AG09309 (cell line): ENCODE results near the gene MCOLN2.
A peak's percentile ranks its signal among the peaks of the same experiment; 100 is the strongest.

ENCODE experiments used
- DNase-seq: peaks from one replicate; pipeline ENCODE4 v3.0.0-alpha.2; 2010; ENCODE audit warnings: low read depth
- H3K4me3 ChIP-seq: 2 replicates; pipeline ENCODE4 v1.5.1; 2011; ENCODE audit warnings: mild to moderate bottlenecking, low read depth, low read length, moderate library complexity; ENCODE audit not compliant: control insufficient read depth
- TF ChIP-seq, protein P1 (sequence below): IDR thresholded peaks from 2 replicates; pipeline ENCODE4 v1.5.1; 2011; ENCODE audit warnings: mild to moderate bottlenecking, low read depth, low read length, inconsistent platforms; ENCODE audit not compliant: insufficient read depth, control insufficient read depth; ENCODE audit errors: missing control alignments

Gene MCOLN2

GRCh38 chr1:84939151-84939550, 57.8 kb downstream of the MCOLN2 start:
- TF ChIP-seq, protein P1, sequence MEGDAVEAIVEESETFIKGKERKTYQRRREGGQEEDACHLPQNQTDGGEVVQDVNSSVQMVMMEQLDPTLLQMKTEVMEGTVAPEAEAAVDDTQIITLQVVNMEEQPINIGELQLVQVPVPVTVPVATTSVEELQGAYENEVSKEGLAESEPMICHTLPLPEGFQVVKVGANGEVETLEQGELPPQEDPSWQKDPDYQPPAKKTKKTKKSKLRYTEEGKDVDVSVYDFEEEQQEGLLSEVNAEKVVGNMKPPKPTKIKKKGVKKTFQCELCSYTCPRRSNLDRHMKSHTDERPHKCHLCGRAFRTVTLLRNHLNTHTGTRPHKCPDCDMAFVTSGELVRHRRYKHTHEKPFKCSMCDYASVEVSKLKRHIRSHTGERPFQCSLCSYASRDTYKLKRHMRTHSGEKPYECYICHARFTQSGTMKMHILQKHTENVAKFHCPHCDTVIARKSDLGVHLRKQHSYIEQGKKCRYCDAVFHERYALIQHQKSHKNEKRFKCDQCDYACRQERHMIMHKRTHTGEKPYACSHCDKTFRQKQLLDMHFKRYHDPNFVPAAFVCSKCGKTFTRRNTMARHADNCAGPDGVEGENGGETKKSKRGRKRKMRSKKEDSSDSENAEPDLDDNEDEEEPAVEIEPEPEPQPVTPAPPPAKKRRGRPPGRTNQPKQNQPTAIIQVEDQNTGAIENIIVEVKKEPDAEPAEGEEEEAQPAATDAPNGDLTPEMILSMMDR, result no peak
- no peak for DNase-seq
- no peak overlapping the region for H3K4me3 ChIP-seq

DNA sequence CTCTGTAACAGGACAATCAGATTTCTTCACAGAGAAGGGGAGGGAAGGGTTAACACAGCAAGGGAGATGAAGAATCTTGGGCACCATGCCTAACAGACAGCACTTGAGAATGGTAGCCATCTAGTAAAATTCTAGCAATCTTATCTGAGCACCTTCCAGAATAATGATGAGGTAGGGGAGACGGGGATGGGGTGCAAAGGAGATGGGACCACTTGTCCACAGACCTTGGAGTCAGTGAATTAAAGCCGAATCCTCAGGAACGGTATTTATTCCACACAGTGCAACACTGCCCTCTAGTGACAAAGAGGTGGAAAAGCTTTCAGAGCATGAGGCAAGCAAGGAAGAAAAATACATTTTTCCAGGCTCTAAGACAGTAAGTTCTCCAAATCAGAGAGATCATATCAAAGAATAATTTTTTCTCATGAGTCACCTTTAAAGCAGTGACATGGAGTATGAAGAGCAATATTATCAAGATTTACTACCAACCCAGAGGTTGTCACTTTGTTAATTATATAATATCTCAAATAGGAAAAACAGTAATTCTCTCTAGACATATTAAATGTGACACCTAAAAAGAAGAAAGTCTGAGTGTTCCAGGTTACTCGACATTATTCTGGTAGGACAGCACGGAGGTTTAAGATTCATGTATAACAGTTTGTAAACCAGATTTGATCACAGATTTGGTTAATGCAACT, 60.6 kb downstream of the MCOLN2 start:
- peak; percentile 39 for DNase-seq
- H3K4me3 ChIP-seq, result no peak overlapping the region
- TF ChIP-seq, protein P1, result peak; percentile 89

- TF ChIP-seq, protein P1, result no peak
- no peak for DNase-seq
- H3K4me3 ChIP-seq, result no peak overlapping the region
Observed at GRCh38 chr1:84933011-84933611, 63.8 kb downstream of the MCOLN2 start.

- TF ChIP-seq, protein P1, result no peak
- DNase-seq, result no peak
- H3K4me3 ChIP-seq, result no peak overlapping the region
Observed at GRCh38 chr1:84930831-84931230, 66.1 kb downstream of the MCOLN2 start.

DNA sequence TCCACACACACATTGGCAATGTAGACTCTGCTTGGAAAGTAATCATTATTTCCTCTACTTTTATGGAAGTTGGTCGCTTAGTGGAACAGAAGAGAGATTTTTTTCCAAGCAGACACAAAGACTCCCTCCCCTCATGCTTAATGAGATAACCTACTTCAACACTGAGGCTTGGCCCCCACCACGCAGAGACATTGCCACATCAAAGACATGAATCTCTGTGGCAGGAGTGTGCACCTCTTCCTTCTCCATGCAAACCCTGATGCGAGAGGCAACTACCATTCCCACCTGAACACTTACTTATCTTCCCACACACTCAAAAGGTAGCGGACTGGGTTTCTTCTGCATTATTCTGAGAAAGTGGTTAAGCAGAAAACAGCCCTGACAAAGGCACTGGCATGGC, 66.6 kb downstream of the MCOLN2 start:
- no peak overlapping the region for H3K4me3 ChIP-seq
- TF ChIP-seq, protein P1, result no peak
- DNase-seq, result no peak

GRCh38 chr1:84929581-84929980, 67.3 kb downstream of the MCOLN2 start:
- TF ChIP-seq, protein P1, result no peak
- DNase-seq, result no peak
- H3K4me3 ChIP-seq, result no peak overlapping the region
